MM.1S (cell line): Measurements from ENCODE around the gene NXPH4.

Experiments used
- EZH2 ChIP-seq: fragments of 300-600 bp; sonication (generic); optimal IDR thresholded peaks from 2 replicates; pipeline ENCODE3; 2017; ENCODE audit warnings: low read depth, mild to moderate bottlenecking, antibody characterized with exemption, low read length, mixed read lengths
- EZH2phosphoT487 ChIP-seq: fragments of 300-600 bp; sonication (generic); IDR thresholded peaks from 2 replicates; pipeline ENCODE4 v1.6.1; 2018; ENCODE audit warnings: antibody characterized with exemption, low read length
- TF ChIP-seq, protein P1 (sequence below): fragments of 300-600 bp; sonication (generic); IDR thresholded peaks from 2 replicates; pipeline ENCODE4 v1.5.1; 2016; ENCODE audit warnings: antibody characterized with exemption, low read length, mixed read lengths

DNA sequence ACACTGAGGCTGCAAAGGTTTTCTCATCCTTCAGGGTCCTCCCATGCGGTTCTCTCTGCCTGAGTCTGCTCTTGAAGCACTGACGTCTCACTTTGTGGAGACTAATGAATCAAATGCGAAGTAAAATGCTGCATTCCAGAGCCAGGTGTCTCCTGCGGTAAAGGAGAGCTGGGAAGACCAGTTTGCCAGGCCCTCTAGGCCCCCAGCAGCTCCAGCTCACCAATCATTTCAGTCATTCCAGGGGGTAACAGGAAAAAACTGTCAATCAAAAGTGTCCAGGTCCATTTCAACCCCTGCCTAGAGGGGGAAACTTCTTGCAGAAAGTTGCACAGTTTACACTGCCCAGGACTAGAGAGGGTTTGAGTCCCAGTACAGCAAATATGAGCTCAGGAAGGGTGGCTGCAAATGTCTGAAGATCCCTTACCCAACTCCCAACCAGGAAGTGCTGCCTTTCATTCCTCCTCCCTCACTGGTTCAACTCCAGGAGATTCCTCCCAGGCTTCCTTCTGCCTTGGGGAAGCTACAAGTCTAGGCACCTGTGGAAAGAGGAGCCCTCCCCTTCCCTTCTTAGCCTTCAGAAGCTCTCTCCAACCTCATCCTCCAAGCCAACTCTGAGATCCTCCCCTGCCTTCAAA is 2.7 kb upstream of the NXPH4 start:
- TF ChIP-seq, protein P1, sequence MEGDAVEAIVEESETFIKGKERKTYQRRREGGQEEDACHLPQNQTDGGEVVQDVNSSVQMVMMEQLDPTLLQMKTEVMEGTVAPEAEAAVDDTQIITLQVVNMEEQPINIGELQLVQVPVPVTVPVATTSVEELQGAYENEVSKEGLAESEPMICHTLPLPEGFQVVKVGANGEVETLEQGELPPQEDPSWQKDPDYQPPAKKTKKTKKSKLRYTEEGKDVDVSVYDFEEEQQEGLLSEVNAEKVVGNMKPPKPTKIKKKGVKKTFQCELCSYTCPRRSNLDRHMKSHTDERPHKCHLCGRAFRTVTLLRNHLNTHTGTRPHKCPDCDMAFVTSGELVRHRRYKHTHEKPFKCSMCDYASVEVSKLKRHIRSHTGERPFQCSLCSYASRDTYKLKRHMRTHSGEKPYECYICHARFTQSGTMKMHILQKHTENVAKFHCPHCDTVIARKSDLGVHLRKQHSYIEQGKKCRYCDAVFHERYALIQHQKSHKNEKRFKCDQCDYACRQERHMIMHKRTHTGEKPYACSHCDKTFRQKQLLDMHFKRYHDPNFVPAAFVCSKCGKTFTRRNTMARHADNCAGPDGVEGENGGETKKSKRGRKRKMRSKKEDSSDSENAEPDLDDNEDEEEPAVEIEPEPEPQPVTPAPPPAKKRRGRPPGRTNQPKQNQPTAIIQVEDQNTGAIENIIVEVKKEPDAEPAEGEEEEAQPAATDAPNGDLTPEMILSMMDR = no peak
- TF ChIP-seq EZH2 (no peak), EZH2phosphoT487 (no peak)
